ENCODE results near the gene FAM168B.

Gene FAM168B

GRCh38 chr2:131034122-131035051 lies 58.9 kb downstream of the FAM168B start:
- no peaks in the 10 kb centered on the region for H3K36me3 ChIP-seq (replicated peaks)
- H3K4me3 ChIP-seq (ENCODE audit: low read depth, low read length) = peak overlapping the region; percentile 45
- TF ChIP-seq CTCF (IDR thresholded peaks at IDR 0.05; ENCODE audit: low read depth, low read length, missing control alignments) = no peak
- DNase-seq = no peak
- H3K27me3 ChIP-seq (replicated peaks) = peaks cover 24% of the 10 kb centered on the region
- H3K27ac ChIP-seq = no peak overlapping the region
- in situ Hi-C loops (cut with HindIII; ENCODE audit: low pct_ligation_motif_present, low sequenced_read_pairs) = no loop called here

DNA sequence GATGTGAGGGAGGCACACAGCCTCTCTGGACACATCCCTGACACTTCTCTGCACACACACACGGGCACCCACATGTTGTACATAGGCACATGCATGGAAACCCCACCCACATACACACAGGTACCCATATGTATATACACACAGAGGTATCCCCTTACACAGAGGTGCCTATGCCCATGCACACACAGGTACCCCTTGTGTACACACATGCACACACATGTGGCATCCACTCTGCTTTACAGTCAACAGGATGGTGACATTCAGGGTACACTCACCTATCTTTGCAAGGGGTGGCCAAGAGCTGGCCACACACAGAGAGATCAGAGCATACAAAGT lies 59.5 kb downstream of the FAM168B start:
- in situ Hi-C loops (cut with HindIII; ENCODE audit: low pct_ligation_motif_present, low sequenced_read_pairs) = no loop called here
- Histone ChIP-seq H3K27me3 (replicated peaks) (peaks cover 23% of the 10 kb centered on the region), H3K36me3 (replicated peaks) (no peaks in the 10 kb centered on the region), H3K4me3 (ENCODE audit: low read depth, low read length) (no peak overlapping the region), H3K27ac (no peak overlapping the region)
- no peak for DNase-seq
- no peak for TF ChIP-seq CTCF (IDR thresholded peaks at IDR 0.05; ENCODE audit: low read depth, low read length, missing control alignments)

GRCh38 chr2:131032393-131032836 lies 60.8 kb downstream of the FAM168B start:
- no peaks in the 10 kb centered on the region for H3K36me3 ChIP-seq (replicated peaks)
- H3K27me3 ChIP-seq (replicated peaks) = peaks cover 20% of the 10 kb centered on the region
- TF ChIP-seq CTCF (IDR thresholded peaks at IDR 0.05; ENCODE audit: low read depth, low read length, missing control alignments) = no peak
- no peak for DNase-seq
- in situ Hi-C loops (cut with HindIII; ENCODE audit: low pct_ligation_motif_present, low sequenced_read_pairs) = no loop called here
- H3K27ac ChIP-seq = no peak overlapping the region
- no peak overlapping the region for H3K4me3 ChIP-seq (ENCODE audit: low read depth, low read length)

DNA sequence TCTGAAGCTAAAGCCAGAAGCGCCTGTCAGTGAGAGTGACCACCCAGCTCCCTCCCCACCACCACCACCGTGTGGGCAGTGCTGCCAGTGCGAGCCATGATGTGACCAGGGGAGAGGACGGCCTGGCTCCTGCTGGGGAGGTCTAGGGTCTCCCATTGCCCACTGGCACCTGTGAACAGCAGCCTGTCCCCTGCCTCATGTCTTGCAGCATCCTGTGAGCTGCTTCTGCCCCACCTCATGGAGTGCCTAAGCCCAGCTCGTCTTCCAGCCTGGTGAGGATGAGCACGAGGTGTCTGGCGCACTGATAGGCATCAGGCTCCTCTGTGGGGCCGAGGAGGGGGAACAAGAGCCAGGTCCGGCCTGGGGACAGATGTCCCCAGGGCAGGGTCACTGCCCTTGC lies 61.4 kb downstream of the FAM168B start:
- in situ Hi-C loops (cut with HindIII; ENCODE audit: low pct_ligation_motif_present, low sequenced_read_pairs) = no loop called here
- no peak for DNase-seq
- Histone ChIP-seq H3K27ac (no peak overlapping the region), H3K27me3 (replicated peaks) (peaks cover 19% of the 10 kb centered on the region), H3K36me3 (replicated peaks) (no peaks in the 10 kb centered on the region), H3K4me3 (ENCODE audit: low read depth, low read length) (no peak overlapping the region)
- TF ChIP-seq CTCF (IDR thresholded peaks at IDR 0.05; ENCODE audit: low read depth, low read length, missing control alignments) = no peak

- Histone ChIP-seq H3K27me3 (replicated peaks) (peaks cover 16% of the 10 kb centered on the region), H3K36me3 (replicated peaks) (no peaks in the 10 kb centered on the region), H3K27ac (no peak overlapping the region), H3K4me3 (ENCODE audit: low read depth, low read length) (no peak overlapping the region)
- TF ChIP-seq CTCF (IDR thresholded peaks at IDR 0.05; ENCODE audit: low read depth, low read length, missing control alignments) = no peak
- in situ Hi-C loops (cut with HindIII; ENCODE audit: low pct_ligation_motif_present, low sequenced_read_pairs) = no loop called here
- no peak for DNase-seq
These were observed 61.8 kb downstream of the FAM168B start for GRCh38 chr2:131031431-131031841.
